ENCODE results near the gene ATG101. TPM values are rescaled to one million over a fixed set of nuclear protein-coding genes. Genes with fewer than 3 reads are reported as not detected.
A peak's percentile ranks its signal among the peaks of the same experiment; 100 is the strongest.

The ATG101 gene
- total and polyA plus RNA-seq, 8 donors, result 13.6 to 31.7 (median 19.9) TPM

GRCh38 chr12:52023976-52024688, 45.6 kb upstream of the ATG101 start:
- Histone ChIP-seq H3K4me3 (peak overlapping the region in 3 of 4 donors; percentile 38 to 62 (median 51)), H3K27ac (peak overlapping the region in 3 of 4 donors; percentile 9 to 53 (median 53)), H3K4me1 (peaks cover 0 to 10% (median 0%) of the 10 kb centered on the region in 3 donors), H3K9me3 (no peaks in the 10 kb centered on the region), H3K27me3 (no peaks in the 10 kb centered on the region), H3K36me3 (no peaks in the 10 kb centered on the region)
- intact Hi-C loops (cut with DNase I), result no loop called here
- FAIRE-seq, result no peak
- ATAC-seq, result no peak
- TF ChIP-seq CTCF (IDR thresholded peaks at IDR 0.05), result no peak
- WGBS, 2 donors, result 24 to 27% methylated on average over 20 of the region's 20 CpGs
- DNase-seq, result no peak

GRCh38 chr12:52024845-52025230, 44.9 kb upstream of the ATG101 start:
- ATAC-seq, result peak in 2 of 4 donors; percentile 7 to 8
- peak overlapping the region in 1 of 4 donors; percentile 30 for H3K4me3 ChIP-seq
- peaks cover 0 to 10% (median 0%) of the 10 kb centered on the region in 3 donors for H3K4me1 ChIP-seq
- TF ChIP-seq CTCF (IDR thresholded peaks at IDR 0.05), result no peak
- no peak for DNase-seq
- WGBS, 2 donors, result 64 to 72% methylated on average over 15 of the region's 15 CpGs
- H3K27me3 ChIP-seq, result no peaks in the 10 kb centered on the region
- intact Hi-C loops (cut with DNase I), result loop anchor here in 2 of 3 donors (5.0 kb wide), 3 partner anchors 57 to 97 kb away; no protein-coding TSS in a partner anchor
- no peak for FAIRE-seq
- no peaks in the 10 kb centered on the region for H3K36me3 ChIP-seq
- H3K9me3 ChIP-seq, result no peaks in the 10 kb centered on the region
- peak overlapping the region in 3 of 4 donors; percentile 38 to 86 (median 74) for H3K27ac ChIP-seq

- H3K9me3 ChIP-seq, result no peaks in the 10 kb centered on the region
- ATAC-seq (no peak), FAIRE-seq (no peak), DNase-seq (no peak)
- no peak overlapping the region for H3K27ac ChIP-seq
- no peaks in the 10 kb centered on the region for H3K36me3 ChIP-seq
- intact Hi-C loops (cut with DNase I), result loop anchor here in 2 of 3 donors (5.0 kb wide), 3 partner anchors 56 to 96 kb away; no protein-coding TSS in a partner anchor
- H3K4me3 ChIP-seq, result no peak overlapping the region
- 43 to 59% methylated on average over 5 of the region's 5 CpGs for WGBS, 2 donors
- H3K4me1 ChIP-seq, result peaks cover 0 to 10% (median 0%) of the 10 kb centered on the region in 3 donors
- no peaks in the 10 kb centered on the region for H3K27me3 ChIP-seq
- TF ChIP-seq CTCF (IDR thresholded peaks at IDR 0.05), result no peak
Measured at GRCh38 chr12:52026263-52026662, 43.5 kb upstream of the ATG101 start.

- Histone ChIP-seq H3K27me3 (no peaks in the 10 kb centered on the region), H3K27ac (no peak overlapping the region), H3K9me3 (no peaks in the 10 kb centered on the region), H3K4me3 (no peak overlapping the region), H3K4me1 (peaks cover 0 to 15% (median 2%) of the 10 kb centered on the region in 3 donors), H3K36me3 (no peaks in the 10 kb centered on the region)
- no peak for TF ChIP-seq CTCF (IDR thresholded peaks at IDR 0.05)
- WGBS, 2 donors, result 68 to 70% methylated on average over 12 of the region's 12 CpGs
- FAIRE-seq, result no peak
- DNase-seq, result no peak
- intact Hi-C loops (cut with DNase I), result loop anchor here in 2 of 3 donors (5.0 kb wide), 3 partner anchors 55 to 95 kb away; no protein-coding TSS in a partner anchor
- ATAC-seq, result no peak
Measured at GRCh38 chr12:52027085-52027843, 42.5 kb upstream of the ATG101 start.
